SK-N-SH (cell line): Measurements from ENCODE around the gene KIZ.

ENCODE experiments used
- CTCF ChIP-seq: fragments of 200-600 bp; sonication (generic); IDR thresholded peaks from 2 replicates; pipeline ENCODE4 v1.6.1; 2017; ENCODE audit warnings: antibody characterized with exemption, mild to moderate bottlenecking, moderate library complexity
- RCOR1 ChIP-seq: fragments of 150-350 bp; IDR thresholded peaks from 2 replicates; pipeline ENCODE4 v1.6.1; 2017; ENCODE audit warnings: antibody characterized with exemption, low read length
- RXRA ChIP-seq: IDR thresholded peaks from 2 replicates; pipeline ENCODE4 v1.4.0; 2012; ENCODE audit warnings: low read depth, mild to moderate bottlenecking, borderline replicate concordance
- SIN3A ChIP-seq: IDR thresholded peaks from 2 replicates; pipeline ENCODE4 v1.6.1; 2012; ENCODE audit warnings: low read depth, mild to moderate bottlenecking, low read length, moderate library complexity, borderline replicate concordance
- USF2 ChIP-seq: fragments of 150-350 bp; IDR thresholded peaks from 2 replicates; pipeline ENCODE4 v1.6.1; 2017; ENCODE audit warnings: antibody characterized with exemption, low read length, low read depth, borderline replicate concordance
- YY1 ChIP-seq: IDR thresholded peaks from 2 replicates; pipeline ENCODE4 v1.4.0; 2012; ENCODE audit warnings: low read depth, mild to moderate bottlenecking

GRCh38 chr20:21166801-21167200 lies 40.9 kb downstream of the KIZ start:
- TF ChIP-seq CTCF (no peak), USF2 (no peak), RCOR1 (no peak), RXRA (no peak), YY1 (no peak), SIN3A (no peak)
